ENCODE data around the gene WWOX. TPM values are rescaled to one million over a fixed set of nuclear protein-coding genes. Genes with fewer than 3 reads are reported as not detected.

WWOX gene
- total RNA-seq, 1 experiment from 2014 or later: 35.6 TPM

GRCh38 chr16:78744796-78745107 lies 645.3 kb downstream of the WWOX start:
- Histone ChIP-seq H3K27me3 (ENCODE audit: insufficient read depth, low read depth) (no peaks in the 10 kb centered on the region), H3K79me2 (ENCODE audit: low read depth) (no peaks in the 10 kb centered on the region), H3K9me3 (ENCODE audit: insufficient read depth, low read depth) (no peaks in the 10 kb centered on the region), H2AFZ (no peak overlapping the region), H3K36me3 (ENCODE audit: low read depth) (no peaks in the 10 kb centered on the region), H4K20me1 (ENCODE audit: insufficient read depth) (no peaks in the 10 kb centered on the region), H3K4me3 (no peak overlapping the region), H3K9me2 (ENCODE audit: insufficient read depth) (no peaks in the 10 kb centered on the region), H3K4me2 (no peak overlapping the region), H3K4me1 (replicated peaks; ENCODE audit: insufficient read depth) (no peaks in the 10 kb centered on the region), H3F3A (ENCODE audit: insufficient read depth, low read depth) (no peaks in the 10 kb centered on the region), H3K27ac (no peak overlapping the region)
- DNase-seq: no peak
- ChIA-PET CTCF (no interaction called here), POLR2A (ENCODE audit: unreplicated experiment) (no interaction called here)
- BruUV-seq (replicated peaks): no TSS peak
- no peak for TF ChIP-seq EZH2 (IDR thresholded peaks at IDR 0.05; ENCODE audit: low read depth)
- TF ChIP-seq CTCF (conservative IDR thresholded peaks at IDR 0.05): no peak
- intact Hi-C loops (cut with micrococcal nuclease; ENCODE audit: unreplicated experiment): no loop called here

- no peak for DNase-seq
- no peak for TF ChIP-seq EZH2 (IDR thresholded peaks at IDR 0.05; ENCODE audit: low read depth)
- no peak for TF ChIP-seq CTCF (conservative IDR thresholded peaks at IDR 0.05)
- no peaks in the 10 kb centered on the region for H3K27me3 ChIP-seq (ENCODE audit: insufficient read depth, low read depth)
- H3F3A ChIP-seq (ENCODE audit: insufficient read depth, low read depth): no peaks in the 10 kb centered on the region
- no peak overlapping the region for H3K4me2 ChIP-seq
- H3K79me2 ChIP-seq (ENCODE audit: low read depth): no peaks in the 10 kb centered on the region
- H3K36me3 ChIP-seq (ENCODE audit: low read depth): no peaks in the 10 kb centered on the region
- intact Hi-C loops (cut with micrococcal nuclease; ENCODE audit: unreplicated experiment): no loop called here
- H3K9me2 ChIP-seq (ENCODE audit: insufficient read depth): no peaks in the 10 kb centered on the region
- H4K20me1 ChIP-seq (ENCODE audit: insufficient read depth): no peaks in the 10 kb centered on the region
- H3K27ac ChIP-seq: no peak overlapping the region
- no peak overlapping the region for H3K4me3 ChIP-seq
- CTCF ChIA-PET: no interaction called here
- POLR2A ChIA-PET (ENCODE audit: unreplicated experiment): no interaction called here
- H3K4me1 ChIP-seq (replicated peaks; ENCODE audit: insufficient read depth): no peaks in the 10 kb centered on the region
- no peaks in the 10 kb centered on the region for H3K9me3 ChIP-seq (ENCODE audit: insufficient read depth, low read depth)
- BruUV-seq (replicated peaks): no TSS peak
- no peak overlapping the region for H2AFZ ChIP-seq
Measured at GRCh38 chr16:78745108-78746019, 645.9 kb downstream of the WWOX start.

GRCh38 chr16:78746718-78747117 lies 647.3 kb downstream of the WWOX start:
- BruUV-seq (replicated peaks): no TSS peak
- no peak overlapping the region for H3K27ac ChIP-seq
- no peaks in the 10 kb centered on the region for H3K27me3 ChIP-seq (ENCODE audit: insufficient read depth, low read depth)
- no peaks in the 10 kb centered on the region for H3K79me2 ChIP-seq (ENCODE audit: low read depth)
- H3K4me2 ChIP-seq: no peak overlapping the region
- TF ChIP-seq CTCF (conservative IDR thresholded peaks at IDR 0.05): no peak
- TF ChIP-seq EZH2 (IDR thresholded peaks at IDR 0.05; ENCODE audit: low read depth): no peak
- no peaks in the 10 kb centered on the region for H3K9me3 ChIP-seq (ENCODE audit: insufficient read depth, low read depth)
- intact Hi-C loops (cut with micrococcal nuclease; ENCODE audit: unreplicated experiment): no loop called here
- no peaks in the 10 kb centered on the region for H4K20me1 ChIP-seq (ENCODE audit: insufficient read depth)
- H3K4me1 ChIP-seq (replicated peaks; ENCODE audit: insufficient read depth): no peaks in the 10 kb centered on the region
- no peaks in the 10 kb centered on the region for H3K36me3 ChIP-seq (ENCODE audit: low read depth)
- no peak overlapping the region for H3K4me3 ChIP-seq
- CTCF ChIA-PET: no interaction called here
- POLR2A ChIA-PET (ENCODE audit: unreplicated experiment): no interaction called here
- no peak overlapping the region for H2AFZ ChIP-seq
- DNase-seq: no peak
- no peaks in the 10 kb centered on the region for H3F3A ChIP-seq (ENCODE audit: insufficient read depth, low read depth)
- H3K9me2 ChIP-seq (ENCODE audit: insufficient read depth): no peaks in the 10 kb centered on the region

Measured in PC-9 (cell line).